ENCODE data around the gene SLC9A8. TPM values are rescaled to one million over a fixed set of nuclear protein-coding genes. Genes with fewer than 3 reads are reported as not detected.
A peak's percentile ranks its signal among the peaks of the same experiment; 100 is the strongest.

Gene SLC9A8
- total RNA-seq, 1 donor from 2014 or later = 4.3 TPM

DNA sequence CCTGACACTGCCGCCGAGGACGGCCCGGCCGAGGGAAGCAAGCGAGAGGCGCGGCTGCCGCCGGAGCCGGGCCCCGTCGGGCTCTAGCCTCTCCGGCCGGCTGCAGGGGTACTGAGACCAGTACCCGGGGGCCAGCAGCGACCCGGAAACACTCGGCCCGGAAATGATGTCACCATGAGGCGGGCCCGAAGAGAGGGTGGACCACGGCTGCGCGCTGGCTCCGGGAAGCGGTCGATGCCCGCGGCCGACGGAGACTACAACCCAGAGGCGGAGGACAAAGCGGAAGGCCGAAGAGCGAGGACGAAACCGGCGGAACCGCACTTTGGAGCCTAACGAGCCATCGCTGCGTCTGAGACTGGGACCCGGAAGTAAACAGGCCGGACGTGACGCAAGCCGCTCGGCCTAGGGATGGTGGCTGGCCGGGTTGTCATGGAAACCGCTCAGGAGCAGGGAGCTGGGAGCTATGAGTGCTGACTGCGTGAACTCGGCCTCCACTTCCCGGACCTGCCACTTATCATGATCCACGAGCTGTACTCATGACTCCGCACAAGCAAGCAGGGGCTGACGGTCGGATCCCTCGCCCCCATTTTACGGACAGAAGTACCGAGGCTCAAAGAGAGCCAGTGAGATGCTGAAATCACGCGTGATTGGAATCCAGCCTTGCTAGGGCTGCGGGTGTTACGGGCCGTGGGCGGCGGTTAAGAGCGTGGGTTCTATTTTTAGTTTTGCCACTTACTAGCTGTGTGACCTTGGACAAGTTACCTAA, 102.9 kb downstream of the SLC9A8 start, which contains the start of gene SPATA2:
Gene SPATA2, minus strand, starts transcription at position 150 of the 766 bp plus-strand sequence. CDS start 7,039 bp downstream, outside the sequence.
- DNase-seq = peak; percentile 98

DNA sequence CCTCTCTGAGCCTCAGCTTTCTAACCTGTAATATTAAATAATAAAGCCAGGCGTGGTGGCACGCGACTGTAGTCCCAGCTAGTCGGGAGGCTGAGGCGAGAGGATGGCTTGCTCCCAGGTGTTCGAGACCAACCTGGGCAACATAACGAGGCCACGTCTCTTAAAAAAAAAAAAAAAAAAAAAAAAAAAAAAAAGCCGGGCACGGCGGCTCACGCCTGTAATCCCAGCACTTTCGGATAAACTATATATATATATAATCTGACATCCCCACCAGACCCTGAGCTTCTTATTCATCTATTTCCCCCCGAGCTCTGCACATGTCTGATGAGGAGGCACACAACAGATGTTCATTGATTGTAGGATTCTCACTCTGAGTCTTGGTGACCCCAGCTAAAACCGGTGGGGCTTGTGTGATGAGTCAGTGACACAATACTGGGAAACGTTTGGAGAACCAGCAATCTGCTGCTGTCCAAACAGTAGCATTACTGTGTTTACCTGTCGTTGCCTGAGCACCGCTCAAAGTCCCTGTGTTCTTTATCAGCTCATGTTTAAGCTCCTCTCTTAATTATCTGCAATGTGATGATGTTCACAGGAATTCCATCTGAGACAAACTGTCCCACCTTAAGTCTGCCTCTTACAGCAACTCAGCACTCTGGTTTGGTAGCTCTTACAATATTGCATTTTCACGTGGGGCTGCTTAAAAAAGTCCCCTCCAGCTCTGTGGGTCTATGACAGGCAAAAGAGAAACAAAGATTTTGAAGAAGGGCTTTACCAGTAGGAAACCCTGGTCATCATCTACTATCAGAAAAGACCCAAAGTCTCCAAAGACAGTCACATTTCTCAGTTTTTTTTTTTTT, 103.7 kb downstream of the SLC9A8 start:
- no peak for DNase-seq

DNA sequence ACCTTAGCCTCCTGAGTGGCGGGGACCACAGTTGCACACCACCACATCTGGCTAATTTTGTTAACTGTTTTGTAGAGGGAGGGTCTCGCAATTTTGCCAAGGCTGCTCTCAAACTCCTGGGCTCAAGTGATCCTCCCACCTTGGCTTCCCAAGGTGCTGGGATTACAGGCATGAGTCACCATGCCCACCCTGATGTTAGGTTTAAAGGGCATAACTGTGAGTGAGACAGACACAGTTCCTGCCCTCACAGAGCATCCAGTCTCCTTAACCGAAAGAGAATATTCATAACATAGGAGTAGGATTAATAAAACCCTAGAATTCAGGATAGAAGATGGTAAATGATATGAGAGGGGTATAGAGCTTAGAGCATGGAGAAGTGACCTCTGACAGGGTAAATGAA, 105.8 kb downstream of the SLC9A8 start:
- no peak for DNase-seq

DNA sequence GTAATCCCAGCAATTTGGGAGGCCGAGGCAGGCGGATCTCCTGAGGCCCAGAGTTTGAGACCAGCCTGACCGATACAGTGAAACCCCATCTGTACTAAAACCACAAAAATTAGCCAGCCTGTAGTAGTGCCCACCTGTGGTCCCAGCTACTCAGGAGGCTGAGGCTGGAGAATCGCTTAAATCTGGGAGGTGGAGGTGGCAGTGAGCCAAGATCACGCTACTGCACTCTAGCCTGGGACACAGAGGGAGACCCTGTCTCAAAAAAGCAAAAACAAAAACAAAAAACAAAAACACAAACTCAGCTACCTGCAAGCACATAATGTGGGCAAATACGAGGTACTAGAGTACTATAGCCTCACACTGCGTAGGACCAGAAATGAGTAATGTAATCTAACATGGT, 106.4 kb downstream of the SLC9A8 start:
- DNase-seq = no peak

DNA sequence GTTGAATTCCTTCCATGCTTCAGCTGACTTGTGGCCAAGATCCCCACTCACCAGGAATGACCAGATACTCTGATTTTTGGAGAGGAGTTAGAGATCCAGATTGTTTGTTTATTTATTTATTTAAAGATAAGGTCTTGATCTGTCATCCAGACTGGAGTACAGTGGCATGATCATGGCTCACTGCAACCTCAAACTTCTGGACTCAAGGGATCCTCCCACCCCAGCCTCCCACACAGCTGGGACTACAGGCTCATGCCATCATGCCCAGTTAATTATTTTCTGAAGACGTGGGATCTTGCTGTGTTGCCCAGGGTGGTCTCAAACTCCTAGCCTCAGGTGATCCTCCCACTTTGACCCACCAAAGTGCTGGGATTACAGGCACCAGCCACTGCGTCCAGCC, 106.8 kb downstream of the SLC9A8 start:
- DNase-seq = no peak

DNA sequence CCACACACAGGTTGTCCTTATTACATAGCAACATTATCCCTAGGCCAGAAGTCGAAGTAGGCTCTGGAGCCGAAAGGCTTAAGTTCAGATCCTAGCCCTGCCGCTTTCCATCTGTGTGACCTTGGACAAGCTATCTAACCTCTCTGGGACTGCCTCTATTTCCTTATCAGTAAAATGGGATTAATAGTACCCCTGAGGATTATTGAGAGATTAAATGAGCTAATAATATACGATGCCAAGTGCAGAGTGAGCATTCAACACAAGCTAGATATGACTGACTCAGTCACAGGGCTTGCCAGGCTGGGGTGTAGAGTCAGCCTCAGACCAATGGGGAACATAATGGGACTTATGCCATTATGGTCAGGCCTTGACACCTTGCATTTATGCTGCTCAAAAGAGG, 111.6 kb downstream of the SLC9A8 start:
- DNase-seq = no peak

DNA sequence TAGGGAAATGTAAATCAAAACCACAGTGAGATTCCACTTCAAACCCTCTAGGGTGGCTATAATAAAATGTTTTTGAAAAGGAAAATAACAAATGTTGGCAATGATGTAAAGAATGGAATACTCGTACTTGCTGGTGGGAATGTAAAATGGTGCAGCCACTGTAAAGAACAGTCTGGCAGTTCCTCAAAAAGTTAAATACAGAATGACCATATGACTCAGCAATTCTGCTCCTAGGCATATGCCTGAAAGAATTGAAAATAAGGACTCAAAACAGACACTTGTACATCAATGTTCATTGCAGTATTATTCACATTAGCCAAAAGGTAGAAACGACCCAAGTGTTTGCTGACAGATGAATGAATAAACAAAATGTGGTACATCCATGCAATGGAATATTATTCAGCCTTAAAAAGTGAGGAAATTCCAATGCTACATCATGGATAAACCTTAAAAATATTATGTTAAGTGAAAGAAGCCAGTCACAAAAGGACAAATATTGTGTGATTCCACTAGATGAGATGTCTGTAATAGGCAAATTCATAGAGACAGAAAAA, 113.3 kb downstream of the SLC9A8 start:
- DNase-seq = no peak

DNA sequence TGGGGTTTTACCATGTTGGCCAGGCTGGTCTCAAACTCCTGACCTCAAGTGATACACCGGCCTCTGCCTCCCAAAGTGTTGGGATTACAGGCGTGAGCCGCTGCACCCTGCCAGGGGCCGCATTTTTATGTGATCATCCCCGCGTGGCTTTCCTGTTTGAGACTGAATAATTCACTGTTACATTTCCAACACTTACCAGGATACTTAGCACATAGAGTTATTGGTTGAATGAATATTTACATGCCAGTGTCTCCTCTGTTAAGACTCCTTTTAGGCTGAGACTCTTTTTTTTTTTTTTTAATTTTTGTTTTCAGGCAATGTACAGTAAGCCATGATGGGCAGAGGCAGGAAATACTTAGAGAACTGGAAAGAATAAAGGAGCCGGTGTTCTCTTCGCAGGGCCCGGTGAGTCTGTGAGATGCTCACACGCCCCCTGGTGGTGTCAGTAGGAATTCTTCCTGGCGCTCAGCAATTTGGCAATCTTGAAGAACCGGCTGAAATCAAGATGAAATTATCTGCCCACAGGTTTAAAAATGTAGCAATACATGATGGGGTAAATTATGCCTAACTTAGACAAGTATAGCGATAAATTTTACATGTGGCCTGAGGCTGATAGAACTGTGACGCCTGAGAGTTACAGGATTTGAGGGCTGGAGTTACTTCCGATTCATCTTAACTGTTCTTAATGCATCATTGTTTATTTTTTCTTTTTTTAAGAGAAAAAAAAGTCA, 115.9 kb downstream of the SLC9A8 start:
- DNase-seq = peak; percentile 92

DNA sequence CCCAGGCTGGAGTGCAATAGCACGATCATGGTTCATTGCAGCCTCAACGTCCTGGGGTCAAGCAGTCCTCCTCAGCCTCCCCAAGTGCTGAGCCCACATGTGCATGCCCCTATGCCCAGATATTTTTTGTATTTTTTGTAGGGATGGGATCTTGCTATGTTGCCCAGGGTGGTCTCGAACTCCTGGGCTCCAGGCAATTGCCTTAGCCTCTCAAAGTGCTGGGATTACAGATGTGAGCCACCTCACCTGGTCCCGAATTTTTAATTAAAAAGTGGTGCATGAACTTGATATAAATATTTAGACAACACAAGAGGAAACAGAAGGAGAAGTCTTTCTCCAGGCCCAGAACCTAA, 116.5 kb downstream of the SLC9A8 start:
- DNase-seq = no peak

DNA sequence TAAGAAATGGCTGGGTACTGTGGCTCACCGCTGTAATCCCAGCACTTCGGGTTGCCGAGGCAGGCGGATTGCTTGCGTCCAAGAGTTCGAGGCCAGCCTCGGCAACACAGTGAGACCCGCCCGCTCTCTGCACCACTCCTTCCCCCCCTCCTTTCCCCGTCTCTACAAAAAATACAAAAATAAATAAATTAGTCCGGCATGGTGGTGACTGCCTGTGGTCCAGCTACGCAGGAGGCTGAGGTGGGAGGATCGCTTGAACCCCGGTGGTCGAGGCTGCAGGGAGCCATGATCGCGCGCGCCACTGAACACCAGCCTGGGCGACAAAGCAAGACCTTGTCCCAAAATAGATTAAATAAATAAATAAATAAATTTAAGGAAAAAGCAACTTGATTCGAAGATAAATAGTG, 123.1 kb downstream of the SLC9A8 start:
- DNase-seq = no peak

DNA sequence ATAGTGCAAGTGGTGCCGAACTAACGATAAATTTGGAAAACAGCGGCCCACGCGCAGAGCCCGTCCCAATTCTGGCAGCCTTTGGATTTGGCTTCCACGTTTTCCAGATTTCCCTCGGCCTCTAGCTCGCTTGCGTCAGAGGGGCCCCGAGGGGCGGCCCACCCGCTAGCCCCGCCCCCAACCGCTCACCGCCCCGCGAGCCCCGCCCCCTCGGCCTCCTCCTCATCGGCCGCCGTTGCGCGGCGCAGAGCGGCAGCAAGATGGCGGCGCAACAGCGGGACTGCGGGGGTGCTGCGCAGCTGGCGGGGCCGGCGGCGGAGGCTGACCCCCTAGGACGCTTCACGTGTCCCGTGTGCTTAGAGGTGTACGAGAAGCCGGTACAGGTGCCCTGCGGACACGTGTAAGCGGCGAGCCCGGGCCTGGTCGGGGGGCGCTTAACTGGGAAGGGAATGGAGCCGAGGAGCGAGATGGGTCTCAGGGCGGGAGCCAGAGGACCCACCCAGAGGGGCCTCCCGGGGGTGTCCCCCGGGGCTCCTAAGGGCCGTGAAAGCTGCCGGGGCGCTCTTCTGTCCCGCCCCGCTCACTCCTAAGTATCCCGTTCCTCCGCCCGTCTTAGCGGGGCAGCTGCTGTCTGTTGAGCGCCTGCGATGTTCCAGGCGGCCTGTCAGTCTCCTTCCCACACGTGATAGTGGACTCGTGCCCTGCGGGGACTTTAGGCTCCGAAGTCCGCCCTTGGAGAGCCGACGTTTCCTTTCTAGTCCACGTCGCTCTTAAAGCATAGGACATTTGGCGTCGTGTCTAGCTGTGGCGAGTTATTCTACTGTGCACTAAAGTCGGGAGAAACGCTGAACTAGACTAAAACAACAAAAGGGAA, 123.8 kb downstream of the SLC9A8 start, which contains the start of gene RNF114:
Gene RNF114, plus strand, starts transcription at position 245 of the 874 bp plus-strand sequence. Its CDS starts 16 bp downstream, at position 261.
- DNase-seq = peak; percentile 97

DNA sequence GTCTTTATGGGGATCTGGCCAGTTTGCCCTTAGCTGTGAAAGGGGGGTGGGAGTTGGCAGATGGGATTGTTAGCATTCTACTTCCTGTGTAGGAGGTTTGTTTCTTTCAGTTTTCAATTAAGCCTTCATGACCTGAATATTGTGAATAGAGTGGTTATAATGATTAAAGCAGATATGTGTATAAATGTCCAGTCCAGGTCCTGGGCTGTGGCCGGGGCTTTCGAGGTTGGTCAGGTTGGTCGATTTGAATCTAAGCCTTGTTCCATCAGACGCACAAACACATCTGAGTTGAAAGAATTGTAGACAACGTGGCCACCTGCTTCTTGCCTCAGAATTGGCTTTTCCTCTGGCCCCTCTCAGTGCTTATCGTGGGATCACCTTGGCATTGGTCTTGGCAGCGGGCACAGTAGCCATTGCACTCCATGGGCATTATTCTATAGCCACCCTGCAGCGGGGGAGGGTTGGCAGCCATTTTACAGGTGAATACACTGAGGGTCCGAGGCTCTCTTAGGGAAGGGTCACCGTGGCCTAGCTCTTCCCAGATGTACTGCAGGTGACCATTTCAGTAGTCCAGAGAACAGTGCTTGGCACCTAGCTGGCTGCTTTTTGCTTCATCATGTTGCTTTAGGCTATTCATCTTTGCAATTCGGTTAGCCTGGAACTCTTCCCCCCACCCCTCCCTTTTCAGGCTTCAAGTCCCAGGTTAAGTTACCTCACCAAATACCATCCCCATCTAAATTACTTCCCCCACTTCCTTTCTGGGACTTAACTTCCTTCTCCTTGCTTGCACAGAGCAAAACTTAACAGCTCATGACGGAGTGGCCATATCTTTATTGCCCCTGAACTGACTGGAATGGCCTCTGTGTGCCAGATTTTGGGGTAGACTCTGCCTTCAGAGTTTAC, 124.7 kb downstream of the SLC9A8 start:
- no peak for DNase-seq

DNA sequence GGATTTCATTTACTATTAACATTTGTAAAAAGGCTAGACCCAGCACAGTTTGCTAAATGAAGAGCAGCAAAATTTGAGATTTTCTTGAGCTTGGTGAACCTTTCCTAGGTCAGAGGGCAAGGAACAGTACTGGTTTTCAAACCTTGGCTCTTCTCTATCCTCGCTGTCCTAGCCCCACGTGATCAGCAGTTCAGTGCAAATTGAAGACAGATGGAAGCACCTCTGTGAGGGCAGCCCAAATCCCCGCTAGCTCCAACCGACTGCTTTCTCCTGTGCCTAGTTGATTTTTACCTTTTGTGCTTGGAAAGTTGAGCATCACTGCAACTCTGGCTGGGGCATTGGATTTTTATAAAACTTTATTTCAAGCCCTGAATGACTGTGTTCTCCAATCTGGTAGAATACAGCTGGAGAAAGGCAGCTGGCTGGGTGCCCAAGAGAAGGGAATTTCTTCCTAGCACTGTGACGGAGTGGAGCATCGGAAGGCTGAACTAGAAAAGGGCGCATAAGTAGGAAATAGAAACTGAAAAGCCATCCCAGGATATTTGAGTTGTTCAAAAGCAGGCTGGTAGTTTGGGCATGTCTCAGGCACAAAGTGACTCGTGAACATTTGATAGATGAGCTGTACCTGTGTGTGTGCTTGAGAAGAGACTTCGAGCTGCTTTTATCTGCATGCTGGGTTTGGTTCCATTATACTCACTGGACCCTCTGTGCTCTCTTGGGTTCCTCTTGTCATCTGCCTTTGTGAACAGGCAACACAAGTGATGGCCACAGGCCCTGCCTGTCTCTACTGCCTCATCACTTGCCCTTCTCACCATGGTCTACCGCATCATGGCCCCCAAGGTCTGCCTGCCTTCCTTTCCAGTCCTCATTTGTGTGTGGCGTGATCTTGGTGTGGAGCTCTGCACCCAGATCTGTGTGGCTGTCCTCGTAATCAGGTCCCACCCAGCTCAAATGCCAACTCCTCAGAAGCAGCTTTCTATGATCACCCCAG, 125.8 kb downstream of the SLC9A8 start:
- DNase-seq = peak; percentile 78

DNA sequence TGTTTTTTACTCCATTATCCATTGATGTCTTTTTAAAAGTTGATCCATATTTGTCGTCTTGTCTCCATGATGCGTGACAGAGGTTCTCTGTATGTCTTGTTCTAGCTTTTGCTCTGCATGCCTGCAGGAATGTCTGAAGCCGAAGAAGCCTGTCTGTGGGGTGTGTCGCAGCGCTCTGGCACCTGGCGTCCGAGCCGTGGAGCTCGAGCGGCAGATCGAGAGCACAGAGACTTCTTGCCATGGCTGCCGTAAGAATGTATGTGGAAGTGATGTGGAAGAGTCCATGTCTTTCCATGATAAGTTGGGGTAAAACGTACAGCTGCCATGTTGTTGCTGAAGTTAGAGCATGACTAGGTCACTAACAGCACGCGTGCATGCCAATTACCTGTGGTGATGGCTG, 128.8 kb downstream of the SLC9A8 start:
- DNase-seq = no peak
